Vagina (tissue), 2 donors: ENCODE data around the gene TMEM269.

Source experiments
- POLR2A ChIP-seq, 2 donors: fragments of 450-650 bp; IDR thresholded peaks; one replicate each; pipeline ENCODE4 v1.6.1; 2017; ENCODE audit warnings: antibody characterized with exemption in 2 of 2, mild to moderate bottlenecking in 2 of 2, moderate library complexity in 2 of 2
- TF ChIP-seq, protein P1 (sequence below), 3 experiments: fragments of 450-650 bp in 2 of 3; fragments of 200-600 bp in 1 of 3; sonication (generic) in 1 of 3; IDR thresholded peaks; one replicate each; pipeline ENCODE4 v1.5.1; 2017 to 2019; ENCODE audit warnings: antibody characterized with exemption in 3 of 3, mild to moderate bottlenecking in 2 of 3, moderate library complexity in 2 of 3

DNA sequence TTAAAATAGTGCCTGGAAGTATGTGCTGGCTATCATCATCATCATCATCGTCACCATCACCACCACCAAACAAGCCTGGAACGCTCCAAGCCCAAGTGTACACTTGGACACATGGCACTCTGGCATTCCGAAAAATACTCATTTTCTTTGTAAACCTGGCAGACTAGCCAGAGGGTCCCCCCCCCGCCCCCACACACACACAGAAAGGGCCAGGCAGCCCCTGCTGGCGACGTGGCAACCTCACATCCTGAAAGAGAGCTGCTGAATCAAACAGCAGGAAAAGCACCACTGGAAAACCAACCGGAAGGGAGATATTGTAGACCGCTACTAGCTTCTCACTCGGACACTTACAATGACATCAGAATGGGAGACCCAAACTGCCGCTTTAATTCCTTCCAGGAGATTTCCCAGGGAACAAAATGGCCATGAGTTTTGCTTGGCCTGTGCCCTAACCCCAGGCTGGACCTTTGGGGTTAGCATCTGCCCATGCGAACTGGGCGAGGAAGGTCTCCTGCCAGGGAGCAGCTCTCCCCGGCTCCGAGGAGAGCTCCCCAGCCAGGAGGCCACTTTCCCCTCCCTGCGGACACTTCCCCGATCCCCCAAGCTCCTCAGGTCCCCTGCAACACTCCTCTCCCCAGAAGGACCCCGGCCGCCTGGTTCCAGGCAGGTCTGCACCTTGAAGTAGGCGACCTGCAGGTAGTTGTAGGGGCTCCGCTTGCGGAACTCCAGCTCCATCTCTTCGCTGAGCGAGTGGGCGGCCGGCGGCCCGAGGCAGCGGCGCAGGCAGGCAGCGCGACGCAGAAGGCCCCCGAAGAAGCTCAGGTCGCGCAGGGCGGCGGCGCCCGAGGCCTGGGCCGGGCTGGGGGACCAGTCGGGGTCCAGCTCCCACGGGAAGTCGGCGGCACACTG, 18.7 kb upstream of the TMEM269 start:
- no peak for TF ChIP-seq POLR2A (IDR thresholded peaks at IDR 0.05)
- TF ChIP-seq, protein P1, sequence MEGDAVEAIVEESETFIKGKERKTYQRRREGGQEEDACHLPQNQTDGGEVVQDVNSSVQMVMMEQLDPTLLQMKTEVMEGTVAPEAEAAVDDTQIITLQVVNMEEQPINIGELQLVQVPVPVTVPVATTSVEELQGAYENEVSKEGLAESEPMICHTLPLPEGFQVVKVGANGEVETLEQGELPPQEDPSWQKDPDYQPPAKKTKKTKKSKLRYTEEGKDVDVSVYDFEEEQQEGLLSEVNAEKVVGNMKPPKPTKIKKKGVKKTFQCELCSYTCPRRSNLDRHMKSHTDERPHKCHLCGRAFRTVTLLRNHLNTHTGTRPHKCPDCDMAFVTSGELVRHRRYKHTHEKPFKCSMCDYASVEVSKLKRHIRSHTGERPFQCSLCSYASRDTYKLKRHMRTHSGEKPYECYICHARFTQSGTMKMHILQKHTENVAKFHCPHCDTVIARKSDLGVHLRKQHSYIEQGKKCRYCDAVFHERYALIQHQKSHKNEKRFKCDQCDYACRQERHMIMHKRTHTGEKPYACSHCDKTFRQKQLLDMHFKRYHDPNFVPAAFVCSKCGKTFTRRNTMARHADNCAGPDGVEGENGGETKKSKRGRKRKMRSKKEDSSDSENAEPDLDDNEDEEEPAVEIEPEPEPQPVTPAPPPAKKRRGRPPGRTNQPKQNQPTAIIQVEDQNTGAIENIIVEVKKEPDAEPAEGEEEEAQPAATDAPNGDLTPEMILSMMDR (IDR thresholded peaks at IDR 0.05): peak in 2 of 3 experiments; percentile 25 to 29
